Ishikawa (cell line): ENCODE results near the gene FKBP15.

ENCODE experiments used
- CEBPB ChIP-seq: IDR thresholded peaks from 2 replicates; pipeline ENCODE4 v1.6.1; 2012
- CREB1 ChIP-seq: IDR thresholded peaks from 2 replicates; pipeline ENCODE4 v1.6.1; 2012; ENCODE audit warnings: low read depth
- EGR1 ChIP-seq: IDR thresholded peaks from 2 replicates; pipeline ENCODE4 v1.6.1; 2012
- EP300 ChIP-seq: IDR thresholded peaks from 2 replicates; pipeline ENCODE4 v1.6.1; 2012; ENCODE audit warnings: borderline replicate concordance
- FOXM1 ChIP-seq: IDR thresholded peaks from 2 replicates; pipeline ENCODE4 v1.6.1; 2012; ENCODE audit warnings: low read depth, borderline replicate concordance
- MAX ChIP-seq: IDR thresholded peaks from 2 replicates; pipeline ENCODE4 v1.6.1; 2012
- NFIC ChIP-seq: IDR thresholded peaks from 2 replicates; pipeline ENCODE4 v1.6.1; 2012
- RAD21 ChIP-seq: IDR thresholded peaks from 2 replicates; pipeline ENCODE4 v1.6.1; 2012; ENCODE audit warnings: low read depth
- REST ChIP-seq: IDR thresholded peaks from 2 replicates; pipeline ENCODE4 v1.6.1; 2012; ENCODE audit warnings: low read depth, mild to moderate bottlenecking
- TAF1 ChIP-seq: IDR thresholded peaks from 2 replicates; pipeline ENCODE4 v1.6.1; 2012; ENCODE audit warnings: low read depth, mild to moderate bottlenecking
- TCF12 ChIP-seq: IDR thresholded peaks from 2 replicates; pipeline ENCODE4 v1.6.1; 2012; ENCODE audit warnings: low read depth
- TEAD4 ChIP-seq: IDR thresholded peaks from 2 replicates; pipeline ENCODE4 v1.6.1; 2012
- USF1 ChIP-seq: IDR thresholded peaks from 2 replicates; pipeline ENCODE4 v1.6.1; 2012
- YY1 ChIP-seq: IDR thresholded peaks from 2 replicates; pipeline ENCODE4 v1.6.1; 2012; ENCODE audit warnings: low read depth
- ZBTB7A ChIP-seq: IDR thresholded peaks from 2 replicates; pipeline ENCODE4 v1.6.1; 2012; ENCODE audit warnings: low read depth

The FKBP15 gene

GRCh38 chr9:113241161-113241560, 20.1 kb upstream of the FKBP15 start:
- TF ChIP-seq ZBTB7A (no peak), CEBPB (no peak), TAF1 (no peak), EGR1 (no peak), MAX (no peak), REST (no peak), YY1 (no peak), CREB1 (no peak), NFIC (no peak)

GRCh38 chr9:113238859-113239232, 17.8 kb upstream of the FKBP15 start:
- no peak for TF ChIP-seq TEAD4
- no peak for TF ChIP-seq YY1
- no peak for TF ChIP-seq NFIC
- no peak for TF ChIP-seq ZBTB7A
- TF ChIP-seq EGR1, result no peak
- no peak for TF ChIP-seq FOXM1

- TF ChIP-seq REST (no peak), EGR1 (no peak), TEAD4 (no peak), YY1 (no peak), EP300 (no peak), TCF12 (no peak), FOXM1 (no peak), USF1 (no peak)
Measured at GRCh38 chr9:113238202-113238858, 17.3 kb upstream of the FKBP15 start.

GRCh38 chr9:113237026-113237425, 15.9 kb upstream of the FKBP15 start:
- no peak for TF ChIP-seq TAF1
- TF ChIP-seq EGR1, result no peak
- no peak for TF ChIP-seq FOXM1
- no peak for TF ChIP-seq TEAD4
- TF ChIP-seq YY1, result no peak
- TF ChIP-seq RAD21, result no peak
- no peak for TF ChIP-seq MAX
- TF ChIP-seq CEBPB, result no peak
- TF ChIP-seq ZBTB7A, result no peak
- no peak for TF ChIP-seq NFIC
- TF ChIP-seq EP300, result no peak

GRCh38 chr9:113231701-113232100, 10.6 kb upstream of the FKBP15 start:
- TF ChIP-seq NFIC (no peak), CREB1 (no peak), EGR1 (no peak), TCF12 (no peak), CEBPB (no peak), REST (no peak), TEAD4 (no peak), TAF1 (no peak)
